HL-60 (cell line): Measurements from ENCODE around the gene FRG1.
"Not testable (repeated sequence)": the region's sequence is repeated elsewhere in the genome, so short reads cannot be mapped to it uniquely, and the experiment has no call there.

Experiments
- DNase-seq, 2 experiments: peaks; one replicate each; pipeline ENCODE4 v3.0.0-alpha.2; 2010 to 2020; ENCODE audit warnings: low read depth in 1 of 2, low spot score in 1 of 2
- H3K27ac ChIP-seq: fragments of 250-450 bp; sonication (Bioruptor Pico); replicated peaks from 2 replicates; pipeline ENCODE4 v1.5.1; 2020; ENCODE audit warnings: mild to moderate bottlenecking, moderate library complexity
- H3K27me3 ChIP-seq: fragments of 250-450 bp; sonication (Bioruptor Pico); 2 replicates; pipeline ENCODE4 v1.5.1; 2021; ENCODE audit warnings: mild to moderate bottlenecking, moderate library complexity; ENCODE audit not compliant: insufficient read depth, poor library complexity, severe bottlenecking
- H3K4me3 ChIP-seq: replicated peaks from 2 replicates; pipeline ENCODE4 v1.5.1; 2011; ENCODE audit warnings: mild to moderate bottlenecking, control low read depth, low read length; ENCODE audit not compliant: insufficient read depth
- CTCF ChIP-seq: IDR thresholded peaks from one replicate; pipeline ENCODE4 v1.5.1; 2011; ENCODE audit warnings: low read length, control low read depth, inconsistent platforms; ENCODE audit not compliant: insufficient read depth
- GABPA ChIP-seq: IDR thresholded peaks from 2 replicates; pipeline ENCODE4 v1.6.1; 2012; ENCODE audit warnings: low read depth
- POLR2AphosphoS5 ChIP-seq: IDR thresholded peaks from 2 replicates; pipeline ENCODE4 v1.6.1; 2012; ENCODE audit warnings: low read depth
- REST ChIP-seq: IDR thresholded peaks from 2 replicates; pipeline ENCODE4 v1.6.1; 2012; ENCODE audit warnings: low read depth; ENCODE audit not compliant: insufficient replicate concordance
- SPI1 ChIP-seq: IDR thresholded peaks from 2 replicates; pipeline ENCODE4 v1.6.1; 2012; ENCODE audit warnings: low read depth, mild to moderate bottlenecking, borderline replicate concordance

FRG1 gene

GRCh38 chr4:189988877-189989431, 48.3 kb downstream of the FRG1 start:
- H3K27me3 ChIP-seq, result no peaks in the 10 kb centered on the region
- DNase-seq, result no peak
- no peak for TF ChIP-seq SPI1
- TF ChIP-seq REST, result no peak
- TF ChIP-seq CTCF, result no peak
- no peak for TF ChIP-seq POLR2AphosphoS5
- no peak for TF ChIP-seq GABPA
- H3K4me3 ChIP-seq, result no peak overlapping the region
- no peak overlapping the region for H3K27ac ChIP-seq

GRCh38 chr4:189989941-189990340, 49.3 kb downstream of the FRG1 start:
- H3K4me3 ChIP-seq, H3K27me3 ChIP-seq, H3K27ac ChIP-seq, DNase-seq: not testable (repeated sequence)
